K562 (cell line): ENCODE measurements around the gene CNMD. TPM values are rescaled to one million over a fixed set of nuclear protein-coding genes. Genes with fewer than 3 reads are reported as not detected.
A peak's percentile ranks its signal among the peaks of the same experiment; 100 is the strongest.
"Not testable (repeated sequence)": the region's sequence is repeated elsewhere in the genome, so short reads cannot be mapped to it uniquely, and the experiment has no call there.

Source experiments
- ATAC-seq: fragments of 200-7000 bp; cut with Tn5 transposase; 3 replicates; pipeline ENCODE4 v1.9.1; 2020; ENCODE audit warnings: moderate library complexity
- BruUV-seq: library from RNA; stranded (reverse); fragments of 400-500 nt; replicated peaks from 2 replicates; lab custom pipeline; 2021; lab: Mats Ljungman, UMichigan
- CTCF ChIA-PET: fragments of 300-600 bp; formaldehyde crosslinking; extraction: SDS; loops from one replicate; lab custom pipeline; 2021; ENCODE audit warnings: low intra/inter-chr PET ratio; lab: Yijun Ruan, JAX
- POLR2A ChIA-PET: fragments of 300-600, 350-650 bp; sonication (Branson Sonifier 250); formaldehyde crosslinking; extraction: SDS; loops from one replicate; lab custom pipeline; 2021; ENCODE audit warnings: antibody characterized with exemption, inconsistent platforms; lab: Yijun Ruan, JAX
- DNase-seq, 4 experiments: peaks; one replicate each; pipeline versions ENCODE4 v3.0.0 to v3.0.0-alpha.2; 2011 to 2018; ENCODE audit warnings: low spot score in 3 of 4, mixed read lengths in 3 of 4; ENCODE audit errors: extremely low read depth in 1 of 4
- FAIRE-seq: peaks from 2 replicates; lab custom pipeline; 2011; peaks lifted over from hg19 to GRCh38; lab: Jason Lieb, UNC
- H2AFZ ChIP-seq: 2 replicates; pipeline ENCODE4 v1.6.0; 2011; ENCODE audit warnings: low read depth, low read length, control low read depth, inconsistent platforms
- H3K27ac ChIP-seq: fragments of 200-600 bp; 3 replicates; pipeline ENCODE4 v1.8.0; 2011; ENCODE audit warnings: low read depth, mild to moderate bottlenecking, control low read depth, inconsistent platforms, low read length, moderate library complexity, mixed read lengths; ENCODE audit errors: extremely low read depth
- H3K27me3 ChIP-seq, 2 experiments: fragments of 300-600 bp in 1 of 2; 2 replicates in 1 of 2; 3 replicates in 1 of 2; pipeline versions ENCODE4 v1.6.0 to v1.8.0; 2011; ENCODE audit warnings: inconsistent platforms in 2 of 2, low read length in 2 of 2, mild to moderate bottlenecking in 1 of 2, mixed read lengths in 1 of 2, moderate library complexity in 1 of 2; ENCODE audit not compliant: control insufficient read depth in 2 of 2, insufficient read depth in 2 of 2
- H3K36me3 ChIP-seq: fragments of 300-600 bp; 3 replicates; pipeline ENCODE4 v1.8.0; 2011; ENCODE audit warnings: mild to moderate bottlenecking, low read length, inconsistent platforms; ENCODE audit not compliant: control insufficient read depth, insufficient read depth
- H3K4me1 ChIP-seq, 2 experiments: fragments of 200-600 bp in 1 of 2; replicated peaks in 1 of 2; 2 replicates in 1 of 2; 3 replicates in 1 of 2; pipeline versions ENCODE4 v1.5.1 to v1.8.0; 2011; ENCODE audit warnings: inconsistent platforms in 2 of 2, low read length in 2 of 2, mild to moderate bottlenecking in 1 of 2, mixed read lengths in 1 of 2, moderate library complexity in 1 of 2; ENCODE audit not compliant: control insufficient read depth in 2 of 2, insufficient read depth in 2 of 2
- H3K4me2 ChIP-seq: 2 replicates; pipeline ENCODE4 v1.6.1; 2011; ENCODE audit warnings: low read length, control low read depth, inconsistent platforms, mixed read lengths; ENCODE audit not compliant: insufficient read depth
- H3K4me3 ChIP-seq: fragments of 200-600 bp; sonication (generic), shearing (Covaris generic); 2 replicates; pipeline ENCODE4 v1.5.1; 2016; ENCODE audit warnings: control low read depth, inconsistent platforms
- H3K79me2 ChIP-seq: fragments of 200-600 bp; 3 replicates; pipeline ENCODE4 v1.8.0; 2011; ENCODE audit warnings: low read length, inconsistent platforms; ENCODE audit not compliant: control insufficient read depth, insufficient read depth
- H3K9ac ChIP-seq, 2 experiments: 2 replicates each; pipeline versions ENCODE4 v1.6.0 to v1.6.1; 2011; ENCODE audit warnings: low read depth in 2 of 2, low read length in 2 of 2, control low read depth in 1 of 2, inconsistent platforms in 1 of 2, mild to moderate bottlenecking in 1 of 2, mixed read lengths in 1 of 2; ENCODE audit not compliant: insufficient read depth in 1 of 2
- H3K9me1 ChIP-seq: one replicate; pipeline ENCODE4 v1.6.0; 2011; ENCODE audit warnings: inconsistent platforms, mild to moderate bottlenecking, low read length, moderate library complexity; ENCODE audit not compliant: control insufficient read depth, insufficient read depth
- H3K9me3 ChIP-seq: replicated peaks from 2 replicates; pipeline ENCODE4 v1.5.1; 2011; ENCODE audit warnings: low read depth, low read length, inconsistent platforms; ENCODE audit not compliant: control insufficient read depth, insufficient read depth
- H4K20me1 ChIP-seq: replicated peaks from 2 replicates; pipeline ENCODE4 v1.6.1; 2011; ENCODE audit warnings: low read length, inconsistent platforms, mixed read lengths; ENCODE audit not compliant: control insufficient read depth, insufficient read depth
- FOXA3 ChIP-seq, 2 experiments: fragments of 450-650 bp in 1 of 2; sonication (generic) in 1 of 2; formaldehyde crosslinking; IDR thresholded peaks in 1 of 2; conservative IDR thresholded peaks in 1 of 2; 2 replicates each; pipeline versions ENCODE4 v1.4.0 to v1.8.0; 2020 to 2022; ENCODE audit warnings: mild to moderate bottlenecking in 2 of 2, missing genetic modification reagents in 1 of 2
- FOXK2 ChIP-seq, 2 experiments: fragments of 450-650 bp; IDR thresholded peaks in 1 of 2; conservative IDR thresholded peaks in 1 of 2; 2 replicates each; pipeline ENCODE4 v1.6.1; 2016; ENCODE audit warnings: low read depth in 2 of 2, mild to moderate bottlenecking in 1 of 2
- HDAC6 ChIP-seq: IDR thresholded peaks from 2 replicates; pipeline ENCODE4 v1.6.1; 2012; ENCODE audit warnings: low read depth, mild to moderate bottlenecking, control low read depth, inconsistent platforms, low read length, moderate library complexity
- NFE2 ChIP-seq: IDR thresholded peaks from 2 replicates; pipeline ENCODE4 v1.6.1; 2014; ENCODE audit warnings: antibody characterized with exemption, low read depth
- PTBP1 ChIP-seq: fragments of 200-400 bp; formaldehyde crosslinking; IDR thresholded peaks from 2 replicates; pipeline ENCODE4 v1.6.1; 2017; ENCODE audit warnings: low read depth, low read length
- RBFOX2 ChIP-seq: fragments of 200-400 bp; formaldehyde crosslinking; IDR thresholded peaks from 2 replicates; pipeline ENCODE4 v1.6.1; 2017; ENCODE audit warnings: low read depth, mild to moderate bottlenecking, low read length, moderate library complexity
- YBX1 ChIP-seq: fragments of 450-650 bp; IDR thresholded peaks from 2 replicates; pipeline ENCODE4 v1.7.1; 2016; ENCODE audit warnings: mild to moderate bottlenecking
- ZNF311 ChIP-seq: fragments of 250-450 bp; sonication (Bioruptor Pico); IDR thresholded peaks from 2 replicates; pipeline ENCODE4 v1.4.0; 2020; ENCODE audit warnings: mild to moderate bottlenecking, moderate library complexity
- ZNF584 ChIP-seq: fragments of 200-800 bp; sonication (Bioruptor generic); IDR thresholded peaks from 2 replicates; pipeline ENCODE4 v1.6.1; 2016; ENCODE audit warnings: low read depth, mild to moderate bottlenecking, missing genetic modification characterization, missing compliant biosample characterization
- ZSCAN29 ChIP-seq: fragments of 450-650 bp; IDR thresholded peaks from 2 replicates; pipeline ENCODE4 v1.6.1; 2017
- WGBS: fragments of 100-300 bp; shearing (Covaris generic); methylation state at CpG from one replicate; pipeline ENCODE4 v1.1.6; 2016; ENCODE audit warnings: low coverage, mixed read lengths; ENCODE audit not compliant: insufficient coverage; ENCODE audit errors: missing lambda C conversion rate; 5-methylcytosine and 5-hydroxymethylcytosine counted together
- in situ Hi-C: fragments of 300-500 bp; cut with MboI; formaldehyde crosslinking; loops from 4 replicates; pipeline ENCODE4 v1.15.0; 2018; ENCODE audit warnings: inconsistent platforms, mixed read lengths
- intact Hi-C: fragments of 100-400 bp; cut with micrococcal nuclease; formaldehyde crosslinking; loops from 2 replicates; pipeline ENCODE4 v1.14.2; 2022
- polyA plus RNA-seq, 8 experiments: library from polyadenylated mRNA; depleted of rRNA in 4 of 8; stranded (reverse) in 5 of 8; unstranded in 3 of 8; fragments of >200 nt; fragmentation: Nextera tagmentation in 2 of 8; fragmentation: Illumina TruSeq in 1 of 8; extraction: Ambion mirVana in 2 of 8; extraction: Trizol in 1 of 8; gene quantifications; 2 replicates each; pipeline versions ENCODE4 v1.2.1 to v1.2.3, GENCODE V29; 2011 to 2014; ENCODE audit warnings: inconsistent platforms in 1 of 8, missing spikeins in 1 of 8
- total RNA-seq, 7 experiments: library from RNA; depleted of rRNA in 6 of 7; stranded (reverse); fragments of >200 nt in 6 of 7; fragmentation: Illumina TruSeq in 2 of 7; extraction: Trizol in 2 of 7; gene quantifications; 2 replicates each; pipeline versions ENCODE4 v1.2.1 to v1.2.3, GENCODE V29; 2011 to 2021; ENCODE audit warnings: low replicate concordance in 1 of 7
- TF ChIP-seq, protein P1 (sequence below): IDR thresholded peaks from 2 replicates; pipeline ENCODE4 v1.6.1; 2012; ENCODE audit warnings: low read depth, low read length, improper control_type of control experiment, borderline replicate concordance
- TF ChIP-seq, protein P2 (sequence below): fragments of 150-350 bp; IDR thresholded peaks from 2 replicates; pipeline ENCODE4 v1.6.1; 2014; ENCODE audit warnings: low read depth, mild to moderate bottlenecking, low read length, borderline replicate concordance

CNMD gene
- total and polyA plus RNA-seq, 9 of the 15 experiments (the other 6 are each of a cell fraction or from before 2014, with no cell fraction given) = not detected

DNA sequence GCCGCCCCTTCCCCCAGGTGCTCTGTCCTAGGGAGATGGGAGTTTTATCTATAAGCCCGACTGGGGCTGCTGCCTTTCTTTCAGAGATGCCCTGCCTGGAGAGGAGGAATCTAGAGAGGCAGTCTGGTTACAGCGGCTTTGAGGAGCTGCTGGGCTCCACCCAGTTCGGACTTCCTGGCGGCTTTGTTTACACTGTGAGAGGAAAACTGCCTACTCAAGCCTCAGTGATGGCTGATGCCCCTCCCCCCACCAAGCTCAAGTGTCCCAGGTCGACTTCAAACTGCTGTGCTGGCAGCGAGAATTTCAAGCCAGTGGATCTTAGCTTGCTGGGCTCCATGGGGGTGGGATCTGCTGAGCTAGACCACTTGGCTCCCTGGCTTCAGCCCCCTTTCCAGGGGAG is 18.7 kb downstream of the CNMD start:
- intact Hi-C loops, POLR2A ChIA-PET, H3K9ac ChIP-seq, H3K4me2 ChIP-seq, H3K27ac ChIP-seq, H3K4me1 ChIP-seq, CTCF ChIA-PET, H3K4me3 ChIP-seq, H3K79me2 ChIP-seq, H3K27me3 ChIP-seq, H4K20me1 ChIP-seq, H3K9me1 ChIP-seq, BruUV-seq, H3K9me3 ChIP-seq, FAIRE-seq, in situ Hi-C loops, H3K36me3 ChIP-seq: not testable (repeated sequence)
- TF ChIP-seq FOXA3 (CRISPR knock-in tag; conservative IDR thresholded peaks at IDR 0.05 in 1 of 2, IDR thresholded peaks at IDR 0.05 in 1 of 2) (0 out of 4 replicates have a peak, but pooled peaks have one; percentile 36 to 51), FOXK2 (conservative IDR thresholded peaks at IDR 0.05 in 1 of 2, IDR thresholded peaks at IDR 0.05 in 1 of 2; ENCODE audit: low read depth in 2 of 2) (peak; percentile 37 to 54; a peak in 2 of 4 replicates), NFE2 (peak; percentile 19; the same call in 1 of the 2 replicates)
- 0% methylated on average over 4 of the region's 7 CpGs for WGBS
- ATAC-seq = peak; percentile 83
- peak in 1 of 4 experiments; percentile 51 for DNase-seq
- peak overlapping the region; percentile 68; the same call in 1 of the 2 replicates for H2AFZ ChIP-seq

DNA sequence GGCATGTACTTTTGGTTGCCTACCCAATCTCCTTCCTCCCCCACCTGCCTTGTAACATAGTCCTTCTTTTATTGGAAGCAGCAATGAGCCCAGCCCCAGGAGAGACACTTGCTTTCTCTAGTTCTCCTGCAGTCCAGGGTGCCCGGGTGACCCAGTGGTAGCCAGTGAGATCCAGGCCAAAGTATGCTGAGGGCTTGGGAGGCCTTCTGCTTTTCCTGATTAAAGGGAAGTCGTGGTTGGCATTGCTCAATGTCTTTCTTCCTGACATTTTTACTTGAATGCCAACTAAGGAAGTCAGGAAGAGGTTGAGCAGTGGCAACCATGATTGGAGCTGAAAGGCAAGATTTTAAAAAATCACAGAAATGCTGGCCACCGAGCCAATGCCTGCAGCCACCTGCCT is 25.7 kb downstream of the CNMD start:
- BruUV-seq = no TSS peak
- POLR2A ChIA-PET = no interaction called here
- CTCF ChIA-PET = no interaction called here
- WGBS = 0% methylated on average over 2 of the region's 3 CpGs
- no peaks in the 10 kb centered on the region for H3K4me1 ChIP-seq
- no peaks in the 10 kb centered on the region for H3K79me2 ChIP-seq
- H3K4me2 ChIP-seq = no peak overlapping the region
- no peaks in the 10 kb centered on the region for H4K20me1 ChIP-seq
- no peaks in the 10 kb centered on the region for H3K36me3 ChIP-seq
- no peak overlapping the region for H3K27ac ChIP-seq
- no peaks in the 10 kb centered on the region for H3K9me1 ChIP-seq
- DNase-seq = no peak
- no peak for FAIRE-seq
- H3K9ac ChIP-seq = no peak overlapping the region
- no peaks in the 10 kb centered on the region for H3K9me3 ChIP-seq
- in situ Hi-C loops (no loop called here), intact Hi-C loops (no loop called here)
- ATAC-seq = no peak
- no peak overlapping the region for H3K4me3 ChIP-seq
- no peak overlapping the region for H2AFZ ChIP-seq
- H3K27me3 ChIP-seq = no peaks in the 10 kb centered on the region
- no peak for TF ChIP-seq ZNF311 (CRISPR knock-in tag)
- no peak for TF ChIP-seq PTBP1
- no peak for TF ChIP-seq RBFOX2
- TF ChIP-seq ZNF584 (CRISPR knock-in tag) = no peak
- no peak for TF ChIP-seq ZSCAN29
- TF ChIP-seq, protein P1, sequence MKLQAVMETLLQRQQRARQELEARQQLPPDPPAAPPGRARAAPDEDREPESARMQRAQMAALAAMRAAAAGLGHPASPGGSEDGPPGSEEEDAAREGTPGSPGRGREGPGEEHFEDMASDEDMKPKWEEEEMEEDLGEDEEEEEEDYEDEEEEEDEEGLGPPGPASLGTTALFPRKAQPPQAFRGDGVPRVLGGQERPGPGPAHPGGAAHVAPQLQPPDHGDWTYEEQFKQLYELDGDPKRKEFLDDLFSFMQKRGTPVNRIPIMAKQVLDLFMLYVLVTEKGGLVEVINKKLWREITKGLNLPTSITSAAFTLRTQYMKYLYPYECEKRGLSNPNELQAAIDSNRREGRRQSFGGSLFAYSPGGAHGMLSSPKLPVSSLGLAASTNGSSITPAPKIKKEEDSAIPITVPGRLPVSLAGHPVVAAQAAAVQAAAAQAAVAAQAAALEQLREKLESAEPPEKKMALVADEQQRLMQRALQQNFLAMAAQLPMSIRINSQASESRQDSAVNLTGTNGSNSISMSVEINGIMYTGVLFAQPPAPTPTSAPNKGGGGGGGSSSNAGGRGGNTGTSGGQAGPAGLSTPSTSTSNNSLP = no peak
- no peak for TF ChIP-seq HDAC6
- TF ChIP-seq, protein P2, sequence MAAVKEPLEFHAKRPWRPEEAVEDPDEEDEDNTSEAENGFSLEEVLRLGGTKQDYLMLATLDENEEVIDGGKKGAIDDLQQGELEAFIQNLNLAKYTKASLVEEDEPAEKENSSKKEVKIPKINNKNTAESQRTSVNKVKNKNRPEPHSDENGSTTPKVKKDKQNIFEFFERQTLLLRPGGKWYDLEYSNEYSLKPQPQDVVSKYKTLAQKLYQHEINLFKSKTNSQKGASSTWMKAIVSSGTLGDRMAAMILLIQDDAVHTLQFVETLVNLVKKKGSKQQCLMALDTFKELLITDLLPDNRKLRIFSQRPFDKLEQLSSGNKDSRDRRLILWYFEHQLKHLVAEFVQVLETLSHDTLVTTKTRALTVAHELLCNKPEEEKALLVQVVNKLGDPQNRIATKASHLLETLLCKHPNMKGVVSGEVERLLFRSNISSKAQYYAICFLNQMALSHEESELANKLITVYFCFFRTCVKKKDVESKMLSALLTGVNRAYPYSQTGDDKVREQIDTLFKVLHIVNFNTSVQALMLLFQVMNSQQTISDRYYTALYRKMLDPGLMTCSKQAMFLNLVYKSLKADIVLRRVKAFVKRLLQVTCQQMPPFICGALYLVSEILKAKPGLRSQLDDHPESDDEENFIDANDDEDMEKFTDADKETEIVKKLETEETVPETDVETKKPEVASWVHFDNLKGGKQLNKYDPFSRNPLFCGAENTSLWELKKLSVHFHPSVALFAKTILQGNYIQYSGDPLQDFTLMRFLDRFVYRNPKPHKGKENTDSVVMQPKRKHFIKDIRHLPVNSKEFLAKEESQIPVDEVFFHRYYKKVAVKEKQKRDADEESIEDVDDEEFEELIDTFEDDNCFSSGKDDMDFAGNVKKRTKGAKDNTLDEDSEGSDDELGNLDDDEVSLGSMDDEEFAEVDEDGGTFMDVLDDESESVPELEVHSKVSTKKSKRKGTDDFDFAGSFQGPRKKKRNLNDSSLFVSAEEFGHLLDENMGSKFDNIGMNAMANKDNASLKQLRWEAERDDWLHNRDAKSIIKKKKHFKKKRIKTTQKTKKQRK = no peak
- TF ChIP-seq YBX1 = no peak
